HG03066 (cell line): ENCODE data around the gene ADGRV1.
A peak's percentile ranks its signal among the peaks of the same experiment; 100 is the strongest.

Experiments
- ATAC-seq: cut with Tn5 transposase; IDR thresholded peaks from one replicate; pipeline ENCODE4 v1.9.1; 2021; ENCODE audit warnings: low read depth; ENCODE audit not compliant: unreplicated experiment

Gene ADGRV1, protein sequence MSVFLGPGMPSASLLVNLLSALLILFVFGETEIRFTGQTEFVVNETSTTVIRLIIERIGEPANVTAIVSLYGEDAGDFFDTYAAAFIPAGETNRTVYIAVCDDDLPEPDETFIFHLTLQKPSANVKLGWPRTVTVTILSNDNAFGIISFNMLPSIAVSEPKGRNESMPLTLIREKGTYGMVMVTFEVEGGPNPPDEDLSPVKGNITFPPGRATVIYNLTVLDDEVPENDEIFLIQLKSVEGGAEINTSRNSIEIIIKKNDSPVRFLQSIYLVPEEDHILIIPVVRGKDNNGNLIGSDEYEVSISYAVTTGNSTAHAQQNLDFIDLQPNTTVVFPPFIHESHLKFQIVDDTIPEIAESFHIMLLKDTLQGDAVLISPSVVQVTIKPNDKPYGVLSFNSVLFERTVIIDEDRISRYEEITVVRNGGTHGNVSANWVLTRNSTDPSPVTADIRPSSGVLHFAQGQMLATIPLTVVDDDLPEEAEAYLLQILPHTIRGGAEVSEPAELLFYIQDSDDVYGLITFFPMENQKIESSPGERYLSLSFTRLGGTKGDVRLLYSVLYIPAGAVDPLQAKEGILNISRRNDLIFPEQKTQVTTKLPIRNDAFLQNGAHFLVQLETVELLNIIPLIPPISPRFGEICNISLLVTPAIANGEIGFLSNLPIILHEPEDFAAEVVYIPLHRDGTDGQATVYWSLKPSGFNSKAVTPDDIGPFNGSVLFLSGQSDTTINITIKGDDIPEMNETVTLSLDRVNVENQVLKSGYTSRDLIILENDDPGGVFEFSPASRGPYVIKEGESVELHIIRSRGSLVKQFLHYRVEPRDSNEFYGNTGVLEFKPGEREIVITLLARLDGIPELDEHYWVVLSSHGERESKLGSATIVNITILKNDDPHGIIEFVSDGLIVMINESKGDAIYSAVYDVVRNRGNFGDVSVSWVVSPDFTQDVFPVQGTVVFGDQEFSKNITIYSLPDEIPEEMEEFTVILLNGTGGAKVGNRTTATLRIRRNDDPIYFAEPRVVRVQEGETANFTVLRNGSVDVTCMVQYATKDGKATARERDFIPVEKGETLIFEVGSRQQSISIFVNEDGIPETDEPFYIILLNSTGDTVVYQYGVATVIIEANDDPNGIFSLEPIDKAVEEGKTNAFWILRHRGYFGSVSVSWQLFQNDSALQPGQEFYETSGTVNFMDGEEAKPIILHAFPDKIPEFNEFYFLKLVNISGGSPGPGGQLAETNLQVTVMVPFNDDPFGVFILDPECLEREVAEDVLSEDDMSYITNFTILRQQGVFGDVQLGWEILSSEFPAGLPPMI (N-terminal part only)

DNA sequence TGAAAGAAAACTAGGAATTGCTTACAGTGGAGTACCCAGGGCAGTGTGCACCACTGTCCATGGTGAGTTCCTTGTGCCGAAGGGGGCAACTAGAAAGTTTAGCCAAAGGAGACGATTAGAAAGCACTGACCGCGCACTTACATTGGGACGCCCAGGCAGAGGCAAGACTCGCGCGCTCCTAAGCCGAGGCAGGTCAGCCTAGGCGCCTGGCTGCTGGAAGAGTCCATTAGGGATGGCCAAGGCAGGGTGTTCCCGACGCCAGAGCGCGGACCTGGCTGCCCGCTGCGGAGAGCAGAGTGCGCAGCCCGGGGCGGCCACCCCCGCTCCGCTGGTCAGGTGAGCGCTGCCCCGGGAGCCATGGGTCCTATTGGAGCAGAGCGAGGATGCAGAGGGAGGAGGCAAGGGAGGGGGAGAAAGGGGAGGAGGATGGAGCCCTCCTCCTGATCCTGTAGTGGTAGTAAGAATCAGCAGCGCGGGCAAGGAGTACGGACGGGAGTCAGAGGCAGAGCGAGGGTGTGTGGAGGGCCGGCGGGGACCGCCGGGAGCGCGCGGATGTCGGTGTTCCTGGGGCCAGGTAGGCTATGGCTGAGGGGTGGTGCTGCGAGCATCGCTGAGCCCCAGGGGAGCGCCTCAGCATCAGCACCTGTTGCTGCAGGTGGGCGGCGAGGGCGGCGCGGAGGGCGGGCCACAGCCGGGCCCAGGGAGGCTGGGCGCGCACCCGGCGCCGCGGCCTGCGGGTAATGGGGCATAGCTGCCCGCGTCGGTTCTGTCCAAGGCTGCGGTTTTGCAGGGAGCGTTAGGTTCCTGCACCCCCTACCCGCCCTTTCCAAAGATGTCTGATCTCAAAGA is at the start of gene ADGRV1:
Gene ADGRV1, plus strand, starts transcription at position 454 of the 849 bp plus-strand sequence. Its CDS starts 99 bp downstream, at position 553.
- no peak for ATAC-seq

DNA sequence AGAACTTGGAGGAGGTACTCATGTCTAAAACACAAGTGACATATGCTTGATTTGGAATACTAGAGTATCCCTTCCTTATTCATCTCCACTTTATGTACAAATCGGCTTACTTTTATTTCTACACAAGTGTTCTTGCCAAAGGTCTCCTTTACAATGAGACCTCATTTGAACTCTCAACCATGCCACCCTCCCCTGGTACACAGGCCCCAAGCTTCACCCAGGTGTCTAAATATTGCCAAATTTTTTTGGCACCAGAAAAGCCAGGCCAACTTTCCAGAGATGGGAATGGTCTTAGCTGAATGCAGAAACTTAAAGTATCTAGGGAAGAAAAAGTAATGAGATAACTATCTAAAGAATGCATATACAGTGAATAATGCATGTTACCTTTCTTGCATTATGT is 48.2 kb upstream of the ADGRV1 start:
- no peak for ATAC-seq

DNA sequence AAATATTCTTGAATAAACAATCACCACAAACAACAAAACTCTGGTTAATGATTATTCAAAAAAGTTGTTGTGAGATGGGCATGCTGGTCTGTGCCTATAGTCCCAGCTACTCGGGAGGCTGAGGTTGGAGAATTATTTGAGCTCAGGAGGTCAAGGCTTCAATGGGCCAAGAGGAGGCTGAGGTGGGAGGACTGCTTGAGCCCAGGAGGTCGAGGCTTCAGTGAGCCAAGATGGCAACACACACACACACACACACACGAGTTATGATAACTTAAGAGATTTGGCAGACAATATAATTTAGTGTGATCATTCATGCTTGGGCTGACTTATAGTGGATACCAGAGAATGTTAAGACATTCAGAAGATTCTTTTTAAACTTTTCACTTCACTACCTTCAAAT is 44.1 kb upstream of the ADGRV1 start:
- no peak for ATAC-seq

DNA sequence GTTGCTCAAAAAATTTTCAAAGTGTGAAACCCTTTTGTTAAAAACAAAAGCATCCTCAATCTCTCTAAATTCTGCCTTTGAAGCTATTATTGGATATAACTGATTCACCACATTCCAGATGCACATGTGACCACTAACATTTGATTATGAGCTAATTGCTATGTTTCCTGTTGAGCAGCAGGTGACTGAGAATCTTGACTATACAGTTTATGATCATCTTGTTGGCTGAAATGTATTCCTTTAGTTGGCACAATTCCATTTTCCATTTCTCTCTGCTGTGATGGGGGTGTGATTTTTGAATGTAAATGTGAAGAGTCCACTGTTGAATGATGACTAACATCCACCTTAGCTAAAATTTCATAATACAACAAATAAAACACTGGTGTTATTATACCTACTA is 39.9 kb upstream of the ADGRV1 start:
- ATAC-seq = no peak

DNA sequence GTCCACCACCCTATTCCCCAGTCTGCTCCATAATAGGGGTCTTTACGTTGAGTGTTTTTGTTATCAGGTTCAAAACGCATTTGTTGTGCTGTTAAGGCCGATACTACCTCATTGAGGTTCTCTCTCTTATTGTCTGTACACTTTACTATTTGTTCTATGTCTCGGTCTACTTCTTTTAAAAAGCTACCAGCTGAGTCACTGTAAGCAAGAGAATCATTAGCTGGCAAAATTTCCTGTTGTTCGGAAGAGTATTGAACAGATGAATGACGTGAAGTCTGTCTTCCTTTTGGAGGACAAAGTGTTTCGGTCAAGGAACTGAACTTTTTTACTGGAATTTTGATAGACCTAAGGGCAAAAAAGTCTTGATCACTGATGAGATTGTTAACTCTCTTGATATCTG is 39.5 kb upstream of the ADGRV1 start:
- ATAC-seq = no peak

DNA sequence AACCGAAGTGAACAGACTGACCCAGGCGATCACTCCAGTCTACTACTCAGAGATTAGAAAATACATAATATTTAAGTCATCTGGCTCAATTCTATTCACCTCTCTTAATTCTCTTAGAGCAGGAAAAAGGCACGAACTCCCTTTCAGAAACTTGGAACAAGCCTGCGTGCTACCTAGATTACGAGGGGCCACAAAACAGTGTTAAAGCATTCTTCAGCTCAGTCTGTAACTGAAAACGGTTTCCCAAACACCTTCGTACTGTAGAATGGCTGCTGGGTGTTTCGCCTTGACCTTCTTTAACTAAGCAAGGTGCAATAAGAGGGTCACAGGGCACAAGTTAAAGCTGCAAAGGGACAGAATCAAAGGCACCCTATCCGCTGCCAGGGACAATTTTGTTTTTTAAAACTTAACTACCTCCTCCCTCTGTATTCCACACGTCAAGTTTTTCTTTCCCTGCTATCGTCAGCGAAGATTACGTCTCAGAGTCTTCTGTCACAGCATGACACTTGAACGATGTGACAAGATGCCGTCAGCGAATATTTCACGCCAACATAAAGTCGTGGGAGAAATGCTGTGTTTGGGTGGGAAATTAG is 29.9 kb upstream of the ADGRV1 start:
- peak; percentile 1 for ATAC-seq

DNA sequence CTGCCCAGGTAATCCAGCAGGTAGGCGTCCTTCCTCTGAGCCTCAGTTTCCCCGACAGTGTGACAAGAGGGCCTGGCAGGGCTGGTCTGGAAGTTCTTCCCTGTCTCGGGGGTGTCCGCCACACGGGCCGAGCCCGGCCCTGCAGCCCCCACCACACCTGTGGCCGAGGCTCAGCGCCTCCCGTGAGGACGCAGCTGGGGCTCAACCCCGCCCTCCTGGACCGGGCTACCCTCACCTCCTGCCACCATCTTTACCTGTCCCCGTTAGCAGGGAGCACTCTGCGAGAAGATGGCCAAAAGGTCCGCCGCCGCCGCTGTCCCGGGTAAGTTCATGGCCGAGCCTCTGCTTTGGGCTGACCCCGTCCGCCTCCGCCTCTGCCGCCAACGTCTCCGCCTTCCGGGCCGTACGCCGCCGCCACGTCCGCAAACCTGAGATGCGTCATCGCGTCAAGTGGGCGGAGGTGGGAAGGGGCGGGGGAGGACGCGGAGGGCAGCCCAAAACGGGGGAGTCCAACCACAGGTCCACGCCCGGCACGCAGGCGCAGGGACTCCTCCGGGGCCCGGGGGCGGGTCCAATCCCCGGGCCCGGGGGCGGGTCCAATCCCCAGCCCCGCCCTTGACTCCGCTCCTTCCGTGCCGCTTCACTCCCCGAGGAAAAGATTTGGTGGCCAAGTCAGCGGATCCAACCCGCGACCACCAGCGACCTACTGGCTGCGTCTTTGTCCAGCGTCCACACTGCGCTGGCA is 29.2 kb upstream of the ADGRV1 start, which contains the start of gene LYSMD3:
Gene LYSMD3, minus strand, starts transcription at position 391 of the 745 bp plus-strand sequence. CDS start 4,295 bp downstream, outside the sequence.
- ATAC-seq = peak; percentile 92

DNA sequence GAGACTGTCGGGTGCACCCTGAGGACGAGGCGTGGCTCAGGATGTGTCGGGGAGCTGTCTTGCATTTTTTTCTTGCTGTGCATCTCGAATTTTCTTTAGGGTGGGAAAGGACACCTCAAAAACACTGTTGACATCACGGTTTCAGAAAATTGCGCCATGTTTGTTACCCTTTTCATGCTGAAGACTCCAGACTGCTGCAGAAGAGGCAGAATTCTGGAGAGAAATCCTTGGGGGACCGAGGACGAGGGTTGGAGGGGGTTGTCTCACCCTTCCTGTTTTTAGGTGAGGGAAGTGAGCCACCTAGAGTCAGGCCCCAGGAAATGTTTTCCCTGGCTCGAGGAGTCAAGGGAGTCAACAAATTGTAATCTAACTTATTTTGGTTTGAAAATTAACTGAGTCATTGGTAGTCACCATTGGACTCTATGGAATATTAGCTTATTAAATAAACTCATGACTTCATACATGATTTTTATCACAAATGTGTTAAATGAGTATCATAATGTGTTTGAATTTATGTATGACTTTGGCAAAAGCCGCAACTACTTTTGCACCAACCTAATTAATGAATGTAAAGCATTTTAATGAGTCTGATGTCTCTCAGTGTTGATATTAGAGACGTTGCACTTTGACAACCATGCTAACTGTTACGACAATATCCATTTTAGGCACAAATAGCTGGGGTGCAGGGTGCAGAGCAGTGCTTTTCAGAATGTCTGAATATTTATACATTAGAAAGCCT is 28.5 kb upstream of the ADGRV1 start:
- peak; percentile 55 for ATAC-seq

DNA sequence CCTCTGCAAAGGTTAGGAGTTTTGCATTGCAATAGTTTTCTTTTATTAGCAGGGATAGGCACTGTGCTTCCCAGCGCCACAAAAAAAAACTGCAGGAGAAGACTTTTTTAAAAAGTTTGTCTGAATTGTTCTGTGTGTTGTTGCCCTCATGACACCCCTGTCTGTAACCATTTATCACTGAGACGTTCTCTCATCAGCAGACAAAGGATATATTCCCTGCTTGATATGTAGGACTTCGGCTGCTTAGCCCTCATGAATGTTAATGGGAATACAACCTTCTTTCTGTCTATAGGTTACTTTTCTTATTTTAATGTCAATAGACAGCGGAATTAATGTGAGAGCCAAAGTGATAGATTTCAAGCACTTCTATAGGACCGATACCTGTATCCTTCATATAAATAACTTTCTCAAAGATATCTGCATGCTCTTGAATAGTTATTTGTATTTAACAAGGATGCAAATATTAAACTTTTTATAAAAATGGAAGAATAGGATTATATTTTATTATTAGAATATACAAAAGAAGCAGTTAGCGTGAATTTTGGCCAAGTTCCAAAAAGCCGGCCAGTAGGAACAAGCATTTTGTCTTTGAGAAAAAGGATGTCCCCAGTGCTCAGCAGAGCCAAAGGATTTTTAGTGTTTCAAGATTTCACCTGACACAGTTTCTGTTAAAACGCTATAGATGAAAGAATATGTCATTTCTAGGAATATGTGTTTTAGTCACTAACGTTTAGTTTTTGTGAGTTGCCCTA is 27.7 kb upstream of the ADGRV1 start:
- ATAC-seq = no peak

DNA sequence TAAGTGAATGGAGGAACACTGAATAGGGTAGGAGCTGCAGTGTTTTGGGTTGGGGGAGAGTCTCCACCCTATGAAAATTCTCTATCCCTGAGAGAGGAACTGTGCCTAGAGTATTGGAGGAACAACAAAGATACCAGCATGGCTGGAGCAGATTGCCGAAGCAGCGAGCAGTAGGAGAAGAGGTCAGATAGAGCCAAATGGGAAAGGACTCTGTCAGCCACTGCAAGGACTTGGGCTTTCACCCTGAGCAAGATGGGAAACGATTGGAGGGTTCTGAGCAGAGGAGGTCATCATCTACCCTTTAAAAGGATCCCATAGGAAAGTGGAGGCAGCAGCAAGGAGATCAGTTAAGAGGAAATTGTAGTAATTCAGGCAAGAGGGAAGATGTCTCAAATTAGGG is 24.8 kb upstream of the ADGRV1 start:
- ATAC-seq = no peak

DNA sequence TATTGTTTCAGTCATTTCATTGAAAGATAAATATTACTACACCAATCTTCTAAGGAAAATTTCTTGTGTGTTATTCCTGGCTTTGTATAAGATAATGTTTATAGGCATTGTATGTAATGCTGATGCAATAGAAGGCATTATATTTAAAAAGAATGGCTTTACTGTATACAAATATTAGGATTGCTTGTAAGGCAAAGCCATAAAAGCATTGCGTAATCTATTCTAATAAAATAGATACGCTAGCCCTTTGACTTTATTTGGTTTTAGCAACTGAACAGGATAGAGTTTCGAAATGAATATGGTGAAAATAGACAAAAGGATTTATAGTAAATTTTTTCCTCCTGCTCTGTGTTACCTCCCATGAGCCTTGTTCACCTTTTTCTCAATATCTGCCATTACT is 23.7 kb upstream of the ADGRV1 start:
- no peak for ATAC-seq

DNA sequence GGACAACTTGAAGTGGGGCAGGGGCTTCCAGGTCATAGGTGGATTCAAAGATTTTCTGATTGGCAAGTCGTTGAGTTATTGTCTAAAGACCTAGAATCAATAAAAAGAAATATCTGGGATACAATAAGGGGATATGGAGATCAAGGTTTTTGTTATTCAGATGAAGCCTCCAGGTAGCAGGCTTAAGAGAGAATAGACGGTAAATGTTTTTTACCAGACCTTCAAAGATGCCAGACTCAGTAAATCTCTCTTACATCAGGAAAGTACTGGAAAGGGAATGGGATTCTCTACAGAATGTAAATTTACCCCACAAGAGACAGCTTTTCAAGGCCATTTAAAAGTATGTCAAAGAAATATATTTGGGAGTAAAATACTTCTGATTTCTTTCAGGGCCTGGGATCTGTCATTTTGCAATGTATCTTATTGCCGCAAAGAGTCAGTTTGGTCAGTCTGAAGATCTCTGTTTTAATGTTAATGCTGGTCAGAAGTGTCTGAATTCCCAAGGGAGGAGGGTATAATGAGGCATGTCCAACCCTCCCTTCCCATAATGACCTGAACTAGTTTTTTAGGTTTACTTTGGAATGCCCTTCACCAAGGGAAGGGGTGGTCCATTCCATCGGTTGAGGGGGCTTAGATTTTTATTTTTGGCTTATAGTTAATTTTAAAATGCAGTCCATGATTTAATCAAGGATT is 15.6 kb upstream of the ADGRV1 start:
- ATAC-seq = no peak

DNA sequence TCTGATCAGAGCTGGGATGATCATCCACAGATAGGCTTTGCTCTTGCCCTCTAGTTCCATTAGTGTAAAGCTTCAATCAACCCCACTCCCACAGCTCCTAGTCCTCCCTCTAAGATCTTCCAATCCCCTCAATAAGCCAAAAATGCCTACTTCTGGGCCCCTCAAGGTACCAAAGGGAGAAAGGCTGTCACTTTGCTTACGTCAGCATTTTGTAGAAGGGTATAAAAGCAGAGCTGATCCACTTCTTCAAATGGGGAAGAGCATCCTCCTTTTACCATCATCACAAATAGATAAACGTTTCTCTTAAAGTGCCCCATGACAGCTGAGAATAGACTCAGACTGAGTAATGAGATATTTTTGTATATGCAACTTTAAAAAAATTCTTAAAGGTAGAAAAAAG is 13.1 kb upstream of the ADGRV1 start:
- ATAC-seq = no peak

DNA sequence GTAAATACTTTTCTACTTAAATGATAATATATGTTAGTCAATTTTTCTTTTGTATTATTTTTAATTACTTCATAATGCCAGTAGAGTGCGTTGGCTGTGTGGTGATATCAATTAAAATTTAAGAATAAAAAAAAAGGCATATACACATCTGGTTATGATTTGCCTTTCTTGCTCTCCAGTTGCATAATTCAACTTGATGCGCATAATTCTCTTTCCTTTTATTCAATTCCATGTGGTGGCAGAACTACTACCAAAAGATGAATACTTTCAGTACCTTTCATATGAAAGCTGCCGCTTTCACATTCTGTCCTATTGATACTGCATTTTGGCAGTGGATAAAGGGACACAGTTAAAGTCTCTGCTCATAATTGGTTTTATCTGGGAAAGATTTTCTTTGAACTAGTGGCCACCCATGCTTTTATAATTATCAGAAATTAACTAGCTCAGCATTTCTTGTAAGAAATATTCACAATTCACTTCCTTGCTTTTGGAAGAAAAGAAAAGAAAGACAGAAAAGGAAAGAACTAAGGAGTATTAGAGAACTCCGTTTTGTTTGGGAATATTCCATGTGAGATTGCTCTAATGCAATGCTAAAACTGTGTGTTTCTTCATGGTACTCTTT is 12.3 kb upstream of the ADGRV1 start:
- no peak for ATAC-seq

DNA sequence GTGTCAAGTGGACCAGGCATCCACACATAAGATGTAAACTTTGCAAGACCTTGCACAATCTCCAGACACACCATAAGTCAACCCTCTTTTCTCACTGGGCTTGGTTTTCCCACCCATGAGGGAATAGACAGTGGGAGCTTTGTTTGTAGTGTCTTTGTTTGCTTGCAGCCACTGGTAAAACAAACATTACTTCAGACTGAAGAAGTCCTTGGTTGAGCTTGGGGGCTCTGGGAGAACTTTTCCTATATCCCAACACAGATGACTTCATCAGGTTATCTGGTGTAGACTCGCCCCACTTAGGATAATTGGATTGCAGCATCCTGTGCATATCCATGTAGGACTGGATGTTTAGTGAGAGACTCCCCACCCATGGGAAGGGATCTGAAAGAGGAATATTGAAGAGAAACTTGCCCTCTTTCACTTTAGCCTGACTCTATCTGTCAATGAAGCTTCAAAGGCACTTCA is 11.5 kb upstream of the ADGRV1 start:
- ATAC-seq = no peak

DNA sequence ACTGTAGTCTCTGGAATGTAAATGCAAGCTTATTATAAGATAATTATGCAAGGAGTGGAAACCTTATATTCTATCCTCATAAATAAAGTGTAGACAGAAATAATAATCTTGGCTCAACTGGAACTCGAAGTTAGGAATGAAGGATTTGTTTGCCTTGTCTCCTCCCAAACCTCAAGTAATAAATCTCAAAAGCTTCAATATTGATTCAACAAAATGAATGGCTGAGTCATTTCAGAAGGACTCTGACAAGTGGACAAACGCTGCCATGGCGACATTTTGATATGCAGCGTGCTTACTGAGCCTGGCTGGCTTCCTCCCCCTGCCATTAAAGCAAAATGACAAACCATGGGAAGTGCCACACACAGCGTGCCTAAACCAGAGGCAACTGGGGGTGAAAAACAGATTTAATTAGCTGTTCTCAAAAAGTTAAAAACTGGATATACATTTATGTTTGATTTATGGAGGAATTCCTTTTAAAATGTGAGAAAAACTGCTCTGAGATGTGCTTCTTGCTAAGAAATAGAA is 10.5 kb upstream of the ADGRV1 start:
- no peak for ATAC-seq
